HepG2 (cell line): ENCODE results near the gene ST6GALNAC2. TPM values are rescaled to one million over a fixed set of nuclear protein-coding genes. Genes with fewer than 3 reads are reported as not detected.

Experiments
- ATAC-seq: fragments of 200-7000 bp; cut with Tn5 transposase; 3 replicates; pipeline ENCODE4 v1.9.1; 2020; ENCODE audit warnings: mild to moderate bottlenecking, moderate library complexity
- BruUV-seq: library from RNA; stranded (reverse); fragments of 400-500 nt; replicated peaks from 2 replicates; lab custom pipeline; 2021; lab: Mats Ljungman, UMichigan
- CTCF ChIA-PET: fragments of 300-600 bp; formaldehyde crosslinking; extraction: SDS; loops from one replicate; lab custom pipeline; 2021; ENCODE audit warnings: low total read pairs, inconsistent platforms, low intra/inter-chr PET ratio; lab: Yijun Ruan, JAX
- POLR2A ChIA-PET: fragments of 350-600 bp; sonication (Branson Sonifier 250); formaldehyde crosslinking; loops from one replicate; lab custom pipeline; 2020; ENCODE audit warnings: antibody characterized with exemption, inconsistent platforms; lab: Yijun Ruan, JAX
- DNase-seq: peaks from one replicate; pipeline ENCODE4 v3.0.0-alpha.2; 2015; ENCODE audit warnings: low spot score
- FAIRE-seq: peaks from 3 replicates; lab custom pipeline; 2011; peaks lifted over from hg19 to GRCh38; lab: Jason Lieb, UNC
- H2AFZ ChIP-seq: one replicate; pipeline ENCODE4 v1.6.1; 2011; ENCODE audit warnings: low read length, inconsistent platforms
- H3K27ac ChIP-seq: fragments of 300-600 bp; 3 replicates; pipeline ENCODE4 v1.8.0; 2011; ENCODE audit warnings: mixed run types, mild to moderate bottlenecking, mixed read lengths, low read length, inconsistent platforms; ENCODE audit not compliant: insufficient read depth; ENCODE audit errors: extremely low read length
- H3K27me3 ChIP-seq, 2 experiments: fragments of 200-600 bp in 1 of 2; 2 replicates in 1 of 2; 3 replicates in 1 of 2; pipeline versions ENCODE4 v1.6.0 to v1.8.0; 2011; ENCODE audit warnings: low read length in 2 of 2, mild to moderate bottlenecking in 2 of 2, moderate library complexity in 2 of 2, inconsistent platforms in 1 of 2; ENCODE audit not compliant: insufficient read depth in 2 of 2, control insufficient read depth in 1 of 2
- H3K36me3 ChIP-seq, 2 experiments: fragments of 200-600 bp in 1 of 2; replicated peaks in 1 of 2; 2 replicates in 1 of 2; 3 replicates in 1 of 2; pipeline versions ENCODE4 v1.5.1 to v1.8.0; 2011; ENCODE audit warnings: low read length in 2 of 2, inconsistent platforms in 1 of 2; ENCODE audit not compliant: insufficient read depth in 2 of 2, control insufficient read depth in 1 of 2
- H3K4me1 ChIP-seq: 2 replicates; pipeline ENCODE4 v1.5.1; 2012; ENCODE audit warnings: low read length, inconsistent platforms; ENCODE audit not compliant: insufficient read depth
- H3K4me2 ChIP-seq: 2 replicates; pipeline ENCODE4 v1.6.0; 2011; ENCODE audit warnings: low read depth, low read length, inconsistent platforms
- H3K4me3 ChIP-seq, 3 experiments: fragments of 200-600 bp in 1 of 3; sonication (generic), shearing (Covaris generic) in 1 of 3; replicated peaks in 1 of 3; 2 replicates each; pipeline ENCODE4 v1.5.1; 2011 to 2016; ENCODE audit warnings: low read length in 3 of 3, inconsistent platforms in 2 of 3, low read depth in 2 of 3, mild to moderate bottlenecking in 2 of 3, control low read depth in 1 of 3, mixed read lengths in 1 of 3; ENCODE audit not compliant: insufficient read depth in 1 of 3
- H3K79me2 ChIP-seq: one replicate; pipeline ENCODE4 v1.6.1; 2011; ENCODE audit warnings: low read length, inconsistent platforms; ENCODE audit not compliant: insufficient read depth
- H3K9ac ChIP-seq: 2 replicates; pipeline ENCODE4 v1.6.0; 2011; ENCODE audit warnings: mild to moderate bottlenecking, low read depth, low read length, inconsistent platforms; ENCODE audit not compliant: insufficient read depth
- H3K9me3 ChIP-seq: 2 replicates; pipeline ENCODE4 v1.5.1; 2012; ENCODE audit warnings: mild to moderate bottlenecking, low read length
- H4K20me1 ChIP-seq: 2 replicates; pipeline ENCODE4 v1.6.0; 2011; ENCODE audit warnings: inconsistent platforms, mild to moderate bottlenecking, low read length, moderate library complexity; ENCODE audit not compliant: insufficient read depth
- HNRNPL ChIP-seq: fragments of 200-400 bp; formaldehyde crosslinking; IDR thresholded peaks from 2 replicates; pipeline ENCODE4 v1.6.1; 2017; ENCODE audit warnings: mild to moderate bottlenecking, low read depth, low read length
- KLF11 ChIP-seq: IDR thresholded peaks from 2 replicates; pipeline ENCODE4 v1.6.1; 2016; ENCODE audit warnings: missing compliant biosample characterization
- SAP130 ChIP-seq: IDR thresholded peaks from 2 replicates; pipeline ENCODE4 v1.6.1; 2016; ENCODE audit warnings: low read depth
- WGBS: methylation state at CpG from one replicate; pipeline ENCODE4 v1.1.6; 2017; ENCODE audit warnings: low lambda C conversion rate; 5-methylcytosine and 5-hydroxymethylcytosine counted together
- in situ Hi-C: cut with HindIII; loops from 2 replicates; pipeline ENCODE4 v1.10.0; 2017; ENCODE audit warnings: low pct_unique_long_range_greater_than_20kb; ENCODE audit not compliant: extremely low pct_ligation_motif_present
- intact Hi-C: fragments of 100-400 bp; cut with micrococcal nuclease; formaldehyde crosslinking; loops from one replicate; pipeline ENCODE4 v1.10.0; 2022; ENCODE audit not compliant: unreplicated experiment
- polyA plus RNA-seq, 8 experiments: library from polyadenylated mRNA; depleted of rRNA in 3 of 8; stranded (reverse) in 7 of 8; unstranded in 1 of 8; fragments of >200 nt; fragmentation: Illumina TruSeq in 4 of 8; extraction: Trizol in 4 of 8; gene quantifications; 2 replicates each; pipeline versions ENCODE4 v1.2.1 to v1.2.3, GENCODE V29; 2011 to 2016; ENCODE audit warnings: low read depth in 4 of 8, missing spikeins in 1 of 8, mixed read lengths in 1 of 8; ENCODE audit not compliant: insufficient read depth in 1 of 8
- total RNA-seq, 5 experiments: library from RNA; depleted of rRNA; stranded (reverse); fragments of >200 nt; fragmentation: Illumina TruSeq; extraction: Trizol; gene quantifications; 2 replicates each; pipeline ENCODE4 v1.2.3, GENCODE V29; 2016; ENCODE audit warnings: low read depth in 1 of 5
- TF ChIP-seq, protein P1 (sequence below): sonication (generic); formaldehyde crosslinking; IDR thresholded peaks from 2 replicates; pipeline ENCODE4 v1.5.1; 2020; ENCODE audit warnings: mild to moderate bottlenecking, missing genetic modification reagents, moderate library complexity

ST6GALNAC2 gene
- total and polyA plus RNA-seq, 2 of the 13 experiments (the other 11 are each of a cell fraction or from before 2014, with no cell fraction given): 0.12 to 0.49 TPM

DNA sequence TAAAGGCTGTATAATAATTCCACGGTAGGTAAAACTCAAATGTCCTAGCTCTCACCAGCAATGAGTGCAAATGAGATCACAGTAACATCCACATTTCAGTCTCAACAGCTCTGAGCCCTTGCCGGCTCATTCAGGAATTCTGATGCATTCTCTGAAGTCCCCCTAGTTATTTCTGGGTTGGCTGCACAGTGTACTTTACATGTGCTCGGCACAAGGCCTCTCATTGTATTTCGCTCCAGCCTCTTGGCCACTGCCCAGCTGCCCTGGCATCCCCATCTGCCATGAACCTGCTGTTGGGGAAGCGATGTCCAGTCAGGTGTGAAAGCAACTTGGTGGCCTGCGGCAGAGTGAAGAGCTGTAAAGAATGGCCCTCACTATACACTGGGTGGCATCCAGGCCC is 31.5 kb downstream of the ST6GALNAC2 start:
- Histone ChIP-seq H3K79me2 (peaks cover 35% of the 10 kb centered on the region), H3K4me3 (no peak overlapping the region), H3K9ac (no peak overlapping the region), H3K4me1 (peaks cover 67% of the 10 kb centered on the region), H3K27me3 (no peaks in the 10 kb centered on the region; a peak in 1 of 5 replicates), H3K9me3 (no peaks in the 10 kb centered on the region), H2AFZ (no peak overlapping the region), H3K36me3 (no peaks in the 10 kb centered on the region), H4K20me1 (peaks cover 12% of the 10 kb centered on the region), H3K4me2 (no peak overlapping the region), H3K27ac (peak overlapping the region; percentile 16)
- in situ Hi-C loops (no loop called here), intact Hi-C loops (loop anchor here (5.0 to 10.0 kb wide), 2 partner anchors 33 to 151 kb away; partner anchors contain the start of gene ST6GALNAC2)
- no TSS peak for BruUV-seq
- ChIA-PET POLR2A (interaction anchor here (0.6 to 1.4 kb wide), 6 partner anchors 13 to 118 kb away, joined by 3 to 5 read pairs (median 3); no protein-coding TSS in a partner anchor), CTCF (no interaction called here)
- TF ChIP-seq SAP130 (CRISPR knock-in tag) (no peak), HNRNPL (0 out of 2 replicates have a peak, but pooled peaks have one; percentile 66), KLF11 (CRISPR knock-in tag) (no peak)
- TF ChIP-seq, protein P1, sequence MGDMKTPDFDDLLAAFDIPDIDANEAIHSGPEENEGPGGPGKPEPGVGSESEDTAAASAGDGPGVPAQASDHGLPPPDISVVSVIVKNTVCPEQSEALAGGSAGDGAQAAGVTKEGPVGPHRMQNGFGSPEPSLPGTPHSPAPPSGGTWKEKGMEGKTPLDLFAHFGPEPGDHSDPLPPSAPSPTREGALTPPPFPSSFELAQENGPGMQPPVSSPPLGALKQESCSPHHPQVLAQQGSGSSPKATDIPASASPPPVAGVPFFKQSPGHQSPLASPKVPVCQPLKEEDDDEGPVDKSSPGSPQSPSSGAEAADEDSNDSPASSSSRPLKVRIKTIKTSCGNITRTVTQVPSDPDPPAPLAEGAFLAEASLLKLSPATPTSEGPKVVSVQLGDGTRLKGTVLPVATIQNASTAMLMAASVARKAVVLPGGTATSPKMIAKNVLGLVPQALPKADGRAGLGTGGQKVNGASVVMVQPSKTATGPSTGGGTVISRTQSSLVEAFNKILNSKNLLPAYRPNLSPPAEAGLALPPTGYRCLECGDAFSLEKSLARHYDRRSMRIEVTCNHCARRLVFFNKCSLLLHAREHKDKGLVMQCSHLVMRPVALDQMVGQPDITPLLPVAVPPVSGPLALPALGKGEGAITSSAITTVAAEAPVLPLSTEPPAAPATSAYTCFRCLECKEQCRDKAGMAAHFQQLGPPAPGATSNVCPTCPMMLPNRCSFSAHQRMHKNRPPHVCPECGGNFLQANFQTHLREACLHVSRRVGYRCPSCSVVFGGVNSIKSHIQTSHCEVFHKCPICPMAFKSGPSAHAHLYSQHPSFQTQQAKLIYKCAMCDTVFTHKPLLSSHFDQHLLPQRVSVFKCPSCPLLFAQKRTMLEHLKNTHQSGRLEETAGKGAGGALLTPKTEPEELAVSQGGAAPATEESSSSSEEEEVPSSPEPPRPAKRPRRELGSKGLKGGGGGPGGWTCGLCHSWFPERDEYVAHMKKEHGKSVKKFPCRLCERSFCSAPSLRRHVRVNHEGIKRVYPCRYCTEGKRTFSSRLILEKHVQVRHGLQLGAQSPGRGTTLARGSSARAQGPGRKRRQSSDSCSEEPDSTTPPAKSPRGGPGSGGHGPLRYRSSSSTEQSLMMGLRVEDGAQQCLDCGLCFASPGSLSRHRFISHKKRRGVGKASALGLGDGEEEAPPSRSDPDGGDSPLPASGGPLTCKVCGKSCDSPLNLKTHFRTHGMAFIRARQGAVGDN (CRISPR knock-in tag): peak; percentile 67
- ATAC-seq: no peak
- no peak for DNase-seq
- 61% methylated on average over 6 of the region's 6 CpGs for WGBS
- FAIRE-seq: no peak
